Fibroblast of the aortic adventitia (primary cell): ENCODE results near the gene SYS1. TPM values are rescaled to one million over a fixed set of nuclear protein-coding genes. Genes with fewer than 3 reads are reported as not detected.

Source experiments
- DNase-seq: peaks from one replicate; pipeline ENCODE4 v3.0.0-alpha.2; 2010; ENCODE audit warnings: low read depth
- H3K4me3 ChIP-seq: 2 replicates; pipeline ENCODE4 v1.5.1; 2011; ENCODE audit warnings: low read depth, mild to moderate bottlenecking, control low read depth, low read length, moderate library complexity
- CTCF ChIP-seq: IDR thresholded peaks from 2 replicates; pipeline ENCODE4 v1.5.1; 2011; ENCODE audit warnings: mild to moderate bottlenecking, low read length, control low read depth, inconsistent platforms; ENCODE audit not compliant: insufficient read depth
- total RNA-seq: library from RNA; depleted of rRNA; stranded (reverse); fragments of >200 nt; gene quantifications from 2 replicates; pipeline ENCODE4 v1.2.3, GENCODE V29; 2012; ENCODE audit warnings: low replicate concordance

The SYS1 gene
- 27.9 and 29.4 TPM in 2 replicates for total RNA-seq

- peak within 1 kb of the TSS; percentile 96 for H3K4me3 ChIP-seq
Measured at GRCh38 chr20:45362804-45363610, at the start of gene SYS1. Gene SYS1 (plus strand): TSS chr20:45363156. CDS start chr20:45363532, 376 bp downstream.

DNA sequence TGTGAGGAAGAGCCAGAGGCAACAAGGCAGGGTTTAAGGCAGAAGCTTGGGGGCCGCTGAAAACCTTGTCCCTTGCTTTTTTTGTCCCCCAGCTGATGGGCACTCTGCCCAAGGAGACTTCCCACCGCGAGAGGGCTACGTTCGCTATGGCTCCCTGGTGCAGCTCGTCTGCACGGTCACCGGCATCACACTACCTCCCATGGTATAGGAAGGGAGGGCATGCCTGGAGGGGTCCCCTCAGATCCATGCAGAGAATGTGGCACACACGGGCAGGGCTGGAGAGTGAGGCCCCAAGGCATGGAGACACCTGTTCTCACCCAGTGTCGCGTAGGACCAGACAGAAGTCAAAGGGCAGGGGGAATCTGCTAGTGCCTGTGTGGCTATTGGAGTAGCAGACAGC lies 49.0 kb upstream of the SYS1 start:
- no peak overlapping the region for H3K4me3 ChIP-seq
- DNase-seq = no peak
- no peak for TF ChIP-seq CTCF

More at GRCh38 chr20:45362804-45363610, at the start of gene SYS1:
- DNase-seq = peak; percentile 99
- peak; percentile 86 for TF ChIP-seq CTCF

DNA sequence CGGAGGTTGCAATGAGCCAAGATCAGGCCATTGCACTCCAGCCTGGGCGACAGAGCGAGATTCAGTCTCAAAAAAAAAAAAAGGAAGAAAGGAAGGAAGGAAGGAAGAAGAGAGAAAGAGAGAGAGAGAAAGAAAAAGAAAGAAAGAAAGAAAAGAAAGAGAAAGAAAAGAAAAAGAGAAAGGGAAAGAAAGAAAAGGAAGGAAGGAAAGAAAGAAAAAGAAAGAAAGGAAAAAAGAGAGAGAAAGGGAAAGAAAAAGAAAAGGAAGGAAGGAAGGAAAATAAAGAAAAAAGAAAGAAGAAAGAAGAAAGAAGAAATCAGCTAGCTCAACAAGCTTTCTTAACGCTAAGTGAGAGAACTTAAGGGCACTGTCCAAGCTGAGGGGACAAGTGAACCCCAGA lies 47.3 kb upstream of the SYS1 start:
- DNase-seq = no peak
- TF ChIP-seq CTCF = no peak
- no peak overlapping the region for H3K4me3 ChIP-seq

- TF ChIP-seq CTCF = no peak
- no peak for DNase-seq
- H3K4me3 ChIP-seq = no peak overlapping the region
Measured at GRCh38 chr20:45316150-45317080, 46.5 kb upstream of the SYS1 start.

DNA sequence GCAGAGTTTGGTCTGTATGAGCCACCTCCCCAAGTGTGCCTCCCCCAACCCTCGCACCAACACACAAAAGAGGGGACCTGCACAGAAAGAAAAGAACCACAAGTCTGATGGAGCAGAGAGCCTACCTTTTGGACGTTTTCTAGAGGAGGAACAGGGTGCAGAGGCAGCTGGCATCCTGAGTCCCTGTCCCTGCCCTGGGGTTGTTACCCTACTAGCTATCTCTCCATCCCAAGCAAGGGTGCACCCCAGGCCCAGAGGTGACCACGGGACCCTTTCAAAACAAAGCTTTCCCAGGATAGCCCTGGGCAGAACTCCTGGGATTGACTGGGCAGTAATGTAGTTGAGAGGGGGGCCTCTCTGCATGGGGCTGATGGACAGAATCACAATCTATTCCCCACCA lies 45.1 kb upstream of the SYS1 start:
- no peak overlapping the region for H3K4me3 ChIP-seq
- TF ChIP-seq CTCF = no peak
- DNase-seq = no peak

- no peak for DNase-seq
- no peak overlapping the region for H3K4me3 ChIP-seq
- no peak for TF ChIP-seq CTCF
Measured at GRCh38 chr20:45318386-45318939, 44.5 kb upstream of the SYS1 start.
